HG03159 (cell line): ENCODE data around the gene KCTD5.
"Not testable (repeated sequence)": the region's sequence is repeated elsewhere in the genome, so short reads cannot be mapped to it uniquely, and the experiment has no call there.

ENCODE experiments used
- ATAC-seq: cut with Tn5 transposase; IDR thresholded peaks from one replicate; pipeline ENCODE4 v1.9.1; 2021; ENCODE audit warnings: mild to moderate bottlenecking, moderate library complexity; ENCODE audit not compliant: unreplicated experiment

The KCTD5 gene

DNA sequence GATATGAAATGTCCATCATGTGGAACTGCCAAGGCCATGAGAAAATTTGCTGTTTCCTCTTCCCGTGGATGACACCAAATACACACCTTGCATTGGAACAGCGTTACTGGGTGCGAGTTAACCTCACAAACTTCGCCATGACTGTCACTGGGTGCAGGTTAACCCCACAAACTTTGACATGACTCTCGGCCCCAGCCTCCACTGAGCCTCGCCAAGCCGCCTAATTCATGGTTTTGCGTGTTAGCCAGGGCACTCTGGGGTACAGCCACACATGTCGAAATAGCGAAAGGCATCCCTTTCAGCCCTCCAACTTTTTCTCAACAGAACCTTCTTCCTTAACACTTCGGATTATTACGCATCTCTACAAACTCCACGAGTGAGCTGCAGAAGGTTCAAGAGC is 10.6 kb upstream of the KCTD5 start:
- no peak for ATAC-seq

DNA sequence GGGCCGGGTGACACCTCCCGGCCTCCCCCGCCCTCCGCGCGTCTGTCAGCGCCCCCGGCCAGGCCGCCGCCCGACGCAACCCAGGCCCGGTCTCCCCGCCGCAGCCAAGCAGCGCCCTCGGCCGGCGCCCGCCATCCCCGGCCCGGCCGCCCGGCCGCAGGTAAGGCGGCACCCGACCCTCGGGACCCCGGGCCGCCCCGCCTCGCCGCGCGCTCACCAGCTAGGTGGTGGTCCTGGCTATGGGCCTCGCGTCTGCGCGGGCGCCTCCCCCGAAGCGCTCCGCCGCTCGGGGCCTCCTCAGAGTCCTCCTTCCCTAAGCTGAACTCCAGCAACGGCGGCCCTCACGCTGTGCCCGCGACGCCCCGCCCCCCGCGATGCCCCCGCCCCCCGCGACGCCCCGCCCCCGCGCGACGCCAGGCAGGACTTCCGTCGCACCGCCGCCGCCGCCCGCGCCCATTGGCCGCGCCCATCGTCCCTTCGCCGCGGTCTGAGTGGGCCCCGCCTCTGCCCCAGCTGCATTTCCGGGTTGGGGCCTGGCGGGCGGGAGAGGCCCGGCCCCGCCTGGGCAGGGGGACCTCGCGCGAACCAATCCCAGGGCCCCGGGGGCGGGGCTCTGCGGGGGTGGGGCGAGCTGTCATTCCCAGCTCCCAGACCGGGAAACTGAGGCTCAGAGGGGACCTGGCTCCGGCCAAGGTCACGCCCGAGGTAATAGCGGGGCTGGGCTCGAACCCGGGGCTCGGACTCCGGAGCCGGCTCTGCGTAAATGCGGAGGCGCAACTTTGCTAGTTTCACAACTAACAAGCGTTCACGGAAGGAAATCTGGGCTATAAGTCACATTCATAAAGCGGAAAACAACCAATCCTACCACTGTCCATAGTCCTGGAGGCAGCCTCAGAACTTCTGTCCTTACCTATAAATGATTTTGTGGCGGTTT is 9.0 kb upstream of the KCTD5 start:
- peak; percentile 85 for ATAC-seq

DNA sequence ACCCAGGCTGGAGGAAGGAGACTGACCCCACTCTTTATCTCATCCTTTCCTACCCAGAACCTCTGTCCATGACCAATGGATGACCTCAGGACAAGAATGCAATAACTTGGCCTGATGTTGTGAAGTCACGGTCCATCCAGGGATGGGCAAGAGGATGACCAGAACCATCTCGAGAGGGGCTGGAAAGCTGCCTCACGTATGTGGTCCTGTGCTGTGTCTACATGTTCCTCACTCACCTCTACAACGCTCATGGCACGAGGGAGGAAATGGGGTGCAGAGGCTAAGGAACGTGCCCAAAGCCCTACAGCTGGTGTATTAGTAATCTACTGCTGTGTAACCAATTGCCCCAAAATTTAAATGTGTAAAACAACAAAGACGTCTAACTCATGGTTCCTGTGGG is 7.3 kb upstream of the KCTD5 start:
- no peak for ATAC-seq

DNA sequence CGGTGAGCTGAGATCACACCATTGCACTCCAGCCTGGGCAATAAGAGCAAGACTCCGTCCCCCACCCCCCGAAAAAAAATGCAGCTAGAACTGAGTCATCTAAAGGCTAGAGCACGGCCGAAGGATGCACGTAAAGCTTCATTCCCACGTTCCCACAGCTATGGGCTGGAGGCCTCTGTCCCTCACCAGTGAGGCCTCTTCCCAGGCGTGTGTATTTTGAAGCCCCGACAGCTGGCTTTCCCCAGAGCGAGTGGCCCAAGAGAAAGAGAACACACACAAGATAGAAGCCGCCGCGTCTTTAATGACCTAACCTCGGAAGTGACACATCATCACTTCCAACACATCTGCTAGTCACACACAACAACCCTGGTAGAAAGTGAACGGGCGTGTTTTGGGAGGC is 6.6 kb upstream of the KCTD5 start:
- ATAC-seq = no peak

DNA sequence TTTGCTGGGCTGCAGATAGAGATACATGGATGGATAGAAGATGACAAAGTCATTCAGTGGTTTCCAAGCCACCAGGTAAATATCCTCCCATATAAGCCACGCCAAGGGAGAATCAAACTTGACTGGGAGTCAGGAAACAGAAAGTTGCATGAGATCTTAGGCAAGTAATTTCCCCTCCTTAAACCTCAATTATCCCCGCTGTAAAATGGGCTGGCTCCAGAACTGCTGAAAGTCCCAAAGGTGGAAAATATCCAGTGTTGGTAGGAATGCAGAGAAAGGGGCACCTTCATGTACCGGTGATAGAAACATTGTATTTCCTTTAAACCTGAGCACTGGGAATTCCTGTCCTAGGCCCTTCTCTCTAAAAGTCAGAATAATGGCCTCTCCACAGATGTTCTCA is 5.4 kb upstream of the KCTD5 start:
- ATAC-seq = not testable (repeated sequence)

DNA sequence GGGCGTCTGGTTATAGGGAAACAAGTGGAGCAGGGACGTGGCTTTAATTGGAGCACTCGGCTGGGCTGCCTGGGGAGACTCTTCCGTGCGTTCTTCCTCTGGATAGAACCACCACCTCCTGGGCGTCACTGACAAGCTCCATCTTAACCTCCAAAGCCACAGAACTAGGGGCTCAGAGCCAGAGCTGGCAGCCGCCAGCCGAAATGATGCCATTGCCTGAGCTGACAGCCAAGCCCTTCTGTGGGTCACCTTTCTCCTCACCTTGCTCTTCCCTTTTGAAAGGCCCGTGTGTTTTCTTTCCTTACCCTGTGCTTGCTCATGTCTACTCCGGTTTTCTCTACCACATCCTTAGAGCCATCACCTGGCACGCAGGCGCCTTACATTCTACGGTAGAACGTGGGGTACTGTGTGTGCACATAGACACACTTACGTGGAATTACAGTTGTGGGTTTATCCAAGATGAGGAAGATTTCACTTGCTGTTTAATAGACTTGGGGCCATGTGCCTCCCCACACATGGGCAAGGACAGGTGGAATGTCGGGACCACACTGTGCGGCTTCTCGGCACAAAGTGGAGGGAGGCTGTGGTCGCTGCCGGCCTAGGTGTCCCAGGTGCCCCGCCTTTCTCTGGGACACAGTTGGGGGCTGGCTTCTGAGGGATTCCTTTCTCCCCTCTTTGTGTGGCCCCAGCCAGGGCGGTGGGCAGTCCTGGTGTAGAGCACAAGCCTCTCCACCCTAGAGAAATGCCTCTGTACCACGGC is 3.9 kb upstream of the KCTD5 start:
- ATAC-seq = not testable (repeated sequence)

DNA sequence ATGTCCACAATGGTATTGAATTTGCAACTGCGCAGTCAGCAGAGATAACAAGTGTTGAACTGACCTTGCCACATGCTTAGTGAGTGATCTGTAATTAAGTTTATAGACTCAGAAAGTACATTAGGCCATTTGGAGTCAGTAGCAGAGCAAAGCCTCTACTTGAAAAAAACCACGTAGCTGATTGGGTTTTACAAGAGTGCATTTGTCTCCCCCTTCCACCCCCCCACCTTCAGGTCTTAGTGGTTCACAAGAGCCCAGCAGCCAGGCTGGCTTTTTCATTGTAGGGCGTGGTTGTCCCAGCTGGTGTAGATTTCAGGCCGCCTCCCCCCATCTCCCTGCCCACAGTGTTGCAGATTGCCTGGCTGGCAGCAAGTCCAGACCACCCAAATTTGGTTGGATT is 2.4 kb upstream of the KCTD5 start:
- ATAC-seq = not testable (repeated sequence)

DNA sequence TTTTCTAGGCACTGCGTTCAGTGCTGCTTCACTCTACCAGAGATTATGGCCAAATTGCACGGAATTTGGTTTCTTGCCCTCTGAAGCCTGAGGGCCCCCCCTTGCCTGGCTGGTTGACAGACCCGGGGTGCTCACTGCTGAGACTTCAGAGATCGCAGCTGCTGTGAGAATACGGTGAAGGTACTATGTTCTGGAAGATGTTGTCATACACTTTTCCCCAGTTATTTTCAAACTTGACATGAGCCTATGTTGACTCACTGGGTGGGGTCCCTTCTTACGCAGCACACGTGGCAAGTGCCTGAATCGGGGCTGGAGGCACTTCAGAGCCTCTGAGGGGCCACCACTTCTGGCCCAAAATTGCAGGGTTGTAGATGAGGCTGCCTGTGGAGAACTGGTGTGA is 2.0 kb upstream of the KCTD5 start:
- not testable (repeated sequence) for ATAC-seq

DNA sequence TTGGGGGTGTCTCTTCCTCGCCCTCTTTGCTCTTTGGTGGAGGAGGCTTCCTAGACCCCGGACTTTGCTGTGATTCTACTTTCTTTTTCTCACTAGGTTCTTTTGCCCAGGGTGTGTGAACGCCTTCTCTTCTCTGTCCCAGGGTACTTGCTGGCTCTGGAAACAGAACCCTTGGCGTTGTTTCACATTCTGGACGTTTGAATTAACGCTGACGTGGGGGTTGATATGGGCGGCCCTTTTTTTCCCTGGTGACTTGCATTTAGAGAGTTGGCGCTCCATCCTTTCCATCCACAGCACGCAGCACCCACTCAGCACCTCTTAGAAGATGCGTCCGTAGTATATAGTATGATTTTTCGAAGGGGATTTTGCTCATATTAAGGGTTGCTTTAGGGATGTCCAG is 718 bp downstream of the KCTD5 start:
- not testable (repeated sequence) for ATAC-seq

DNA sequence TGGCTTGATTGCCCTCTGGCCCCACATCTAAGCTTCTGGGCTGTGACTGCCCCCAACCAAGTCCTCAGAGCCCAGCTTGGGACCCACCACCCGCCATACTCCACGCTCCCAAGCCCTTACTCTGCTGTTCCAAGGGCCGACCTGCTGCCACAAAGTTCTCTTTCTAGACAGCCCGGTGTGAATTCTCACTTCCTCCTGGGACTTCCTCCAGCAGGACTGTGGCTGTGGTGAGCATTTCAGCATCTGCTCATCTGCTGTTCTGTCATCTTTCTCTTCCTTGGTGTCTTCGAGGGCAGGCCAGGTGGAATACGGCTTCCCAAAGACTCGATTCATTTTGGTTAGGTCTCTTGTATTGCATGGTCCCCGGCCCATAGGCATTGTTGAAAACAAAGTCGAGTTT is 3.8 kb downstream of the KCTD5 start:
- ATAC-seq = not testable (repeated sequence)

DNA sequence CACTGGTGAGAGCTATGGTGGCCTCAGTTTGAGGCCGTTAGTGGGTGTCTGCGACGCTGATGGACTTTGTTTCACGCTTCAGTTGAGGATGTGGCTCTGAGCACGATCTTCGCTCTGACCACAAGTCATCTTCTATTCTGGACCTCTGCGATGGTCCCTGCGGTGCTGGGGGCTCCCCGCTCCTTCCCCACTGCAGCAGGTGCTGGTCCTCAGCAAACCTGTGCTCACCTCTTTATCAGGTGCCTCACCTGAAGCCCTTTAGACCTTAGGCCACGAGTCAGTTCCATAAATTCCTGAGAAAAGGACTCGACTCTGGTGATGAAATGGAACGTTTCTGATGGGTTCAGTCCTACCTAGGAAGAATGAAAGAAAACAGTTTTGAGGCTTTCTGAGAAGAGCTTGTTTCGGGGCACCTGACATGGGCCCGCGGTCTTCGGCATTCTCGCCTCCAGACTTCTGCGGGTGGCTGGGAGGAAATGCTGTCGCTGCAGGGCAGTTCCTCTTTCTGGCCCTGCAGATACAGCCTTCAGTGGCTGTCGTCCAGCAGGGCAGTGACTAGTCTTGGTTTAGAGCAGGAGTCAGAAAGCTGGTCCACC is 4.7 kb downstream of the KCTD5 start:
- ATAC-seq = peak; percentile 43

DNA sequence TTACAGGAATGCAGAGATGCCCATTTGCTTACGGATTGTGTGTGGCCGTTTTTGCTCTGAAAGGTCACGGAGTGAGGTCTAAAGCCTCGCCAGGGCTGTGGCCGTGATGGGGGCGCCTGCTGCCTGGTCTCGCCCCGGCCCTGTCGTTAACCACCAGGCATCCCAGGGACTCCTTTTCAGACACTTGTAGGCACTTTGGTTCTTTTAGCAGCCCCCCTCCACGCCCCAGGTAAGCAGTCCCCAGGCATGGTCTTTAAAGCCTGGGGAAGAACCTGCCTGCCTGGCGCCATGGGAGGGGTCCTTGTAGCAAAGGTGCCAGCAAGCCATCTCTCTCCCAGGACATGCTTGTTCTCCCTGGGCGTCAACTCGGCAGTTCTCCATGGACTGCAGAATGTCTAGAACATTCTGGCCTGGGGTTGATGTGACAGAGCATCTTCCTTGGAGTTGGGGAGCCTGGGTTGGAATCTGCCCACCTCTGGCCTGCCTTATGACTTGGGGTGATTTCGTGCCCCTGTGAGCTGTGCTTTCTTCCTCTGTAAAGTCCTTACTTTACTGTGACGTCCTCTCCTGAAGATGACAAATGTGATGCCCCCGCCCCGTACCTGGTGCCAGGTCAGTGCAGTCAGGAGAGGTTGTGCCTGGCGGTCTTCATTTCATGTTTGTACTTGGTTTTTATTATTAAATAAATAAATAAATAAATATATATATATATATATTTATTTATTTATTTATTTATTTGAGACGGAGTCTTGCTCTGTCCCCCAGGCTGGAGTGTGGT is 5.4 kb downstream of the KCTD5 start:
- ATAC-seq = no peak

DNA sequence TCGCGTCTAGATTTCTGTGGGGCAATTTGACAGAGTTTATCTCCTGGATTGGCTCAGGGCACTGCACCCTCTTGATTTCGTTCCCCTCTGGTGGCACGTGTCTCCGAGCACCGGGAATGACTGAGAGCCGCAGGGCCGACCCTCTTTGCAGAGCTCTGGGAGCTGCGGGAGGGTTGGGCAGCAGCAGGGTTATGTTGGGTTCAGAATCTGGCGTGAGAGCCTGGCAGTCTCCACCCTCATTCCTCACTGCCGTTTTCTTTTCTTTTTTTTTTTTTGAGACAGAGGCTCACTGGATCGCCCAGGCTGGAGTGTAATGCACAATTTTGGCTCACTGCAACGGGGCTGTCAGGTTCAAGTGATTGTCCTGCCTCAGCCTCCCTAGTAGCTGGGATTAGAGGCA is 7.1 kb downstream of the KCTD5 start:
- not testable (repeated sequence) for ATAC-seq

DNA sequence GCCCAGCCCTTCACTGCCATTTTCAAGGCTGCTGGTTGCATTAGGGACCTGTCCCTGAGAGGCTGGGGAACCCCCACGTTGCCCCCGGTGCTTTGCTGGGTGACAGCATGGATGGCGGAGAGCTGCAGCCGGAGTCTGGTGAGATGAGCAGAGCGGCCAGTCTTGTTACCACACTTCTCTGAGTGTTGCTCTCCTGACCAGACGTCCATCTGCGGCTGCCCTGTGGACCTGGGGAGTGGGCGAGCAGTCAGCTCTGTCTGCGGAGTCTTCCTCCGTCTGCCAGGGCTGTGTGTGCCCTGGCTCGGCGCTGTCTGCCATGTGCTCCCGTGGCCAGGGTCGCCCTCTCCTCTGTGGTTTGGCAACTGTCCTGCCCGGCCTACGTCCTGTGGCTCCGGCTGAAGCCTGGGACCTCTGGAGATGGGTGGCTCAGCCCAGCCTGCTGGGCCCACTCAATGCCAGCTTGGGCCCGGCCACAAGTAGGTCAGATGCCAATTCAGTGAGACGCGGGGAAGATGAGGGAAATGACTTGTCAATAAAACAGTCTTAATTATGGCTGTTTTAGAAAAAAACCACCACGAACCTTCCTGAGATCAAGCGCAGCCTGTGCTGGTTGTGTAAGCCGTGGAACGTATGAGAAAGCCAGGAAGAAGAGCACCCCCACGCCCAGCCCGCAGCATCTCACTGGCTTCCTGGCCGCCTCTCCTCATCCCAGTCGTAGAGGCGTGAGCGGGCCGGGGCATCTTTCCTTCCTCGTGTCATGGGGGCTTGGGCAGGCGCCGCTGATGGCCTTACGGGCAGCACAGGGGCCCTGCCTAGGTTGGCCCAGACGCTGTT is 7.9 kb downstream of the KCTD5 start:
- no peak for ATAC-seq

DNA sequence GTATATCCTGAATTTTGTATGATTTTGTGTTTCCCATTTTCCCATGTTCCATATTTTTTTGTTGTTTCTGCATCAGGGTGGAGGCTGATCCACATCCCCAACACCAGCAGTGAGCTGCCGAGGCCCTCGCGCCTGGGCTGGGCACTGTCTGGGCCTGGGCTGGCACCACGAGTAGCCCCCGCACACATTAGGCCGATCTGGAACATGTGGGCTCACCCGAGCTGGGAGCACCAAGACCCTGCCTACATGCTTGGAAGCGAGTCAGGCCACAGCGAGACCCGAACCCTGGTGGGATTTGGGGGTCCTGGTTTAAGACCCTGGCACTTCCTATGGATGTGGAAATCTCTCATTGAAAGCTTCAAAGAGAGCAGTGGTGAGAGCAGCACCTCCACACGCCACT is 8.5 kb downstream of the KCTD5 start:
- no peak for ATAC-seq

DNA sequence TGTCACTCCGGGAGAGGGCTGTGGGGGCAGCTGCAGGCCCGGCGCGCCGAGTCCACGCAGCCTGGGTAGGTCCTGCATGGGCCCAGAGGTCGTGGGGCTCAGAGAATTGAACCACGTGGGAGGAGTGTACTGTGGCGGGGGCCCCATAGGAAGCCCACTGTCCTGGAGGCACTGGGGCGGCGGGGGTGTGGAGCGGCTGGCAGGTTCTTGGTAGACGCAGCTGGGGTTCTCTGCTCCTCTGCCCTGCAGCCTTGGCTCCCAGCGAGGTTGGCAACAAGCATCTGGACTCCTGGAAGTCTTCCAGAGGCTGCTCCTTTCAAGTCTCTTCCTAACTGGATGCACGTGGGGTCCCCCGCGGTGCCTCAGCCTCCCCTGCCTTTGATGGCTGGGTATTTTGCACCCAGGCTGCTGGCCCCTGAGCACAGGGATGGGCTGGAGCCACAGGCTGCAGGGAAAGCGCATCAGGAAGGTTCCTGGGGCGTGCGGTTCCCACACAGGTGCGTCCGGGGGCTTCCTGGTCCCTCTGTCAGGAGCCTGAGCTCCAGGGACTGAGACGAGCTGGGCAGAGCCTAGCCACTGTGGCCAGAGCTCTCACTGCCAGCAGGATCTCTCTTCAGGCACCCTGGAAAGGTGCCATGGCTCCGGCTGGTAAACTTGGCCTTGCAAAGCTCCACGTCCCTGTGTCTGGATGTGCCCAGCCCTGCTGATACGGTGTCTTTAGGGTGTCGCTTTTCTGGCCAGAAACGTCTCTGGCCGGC is 9.3 kb downstream of the KCTD5 start:
- ATAC-seq = no peak

DNA sequence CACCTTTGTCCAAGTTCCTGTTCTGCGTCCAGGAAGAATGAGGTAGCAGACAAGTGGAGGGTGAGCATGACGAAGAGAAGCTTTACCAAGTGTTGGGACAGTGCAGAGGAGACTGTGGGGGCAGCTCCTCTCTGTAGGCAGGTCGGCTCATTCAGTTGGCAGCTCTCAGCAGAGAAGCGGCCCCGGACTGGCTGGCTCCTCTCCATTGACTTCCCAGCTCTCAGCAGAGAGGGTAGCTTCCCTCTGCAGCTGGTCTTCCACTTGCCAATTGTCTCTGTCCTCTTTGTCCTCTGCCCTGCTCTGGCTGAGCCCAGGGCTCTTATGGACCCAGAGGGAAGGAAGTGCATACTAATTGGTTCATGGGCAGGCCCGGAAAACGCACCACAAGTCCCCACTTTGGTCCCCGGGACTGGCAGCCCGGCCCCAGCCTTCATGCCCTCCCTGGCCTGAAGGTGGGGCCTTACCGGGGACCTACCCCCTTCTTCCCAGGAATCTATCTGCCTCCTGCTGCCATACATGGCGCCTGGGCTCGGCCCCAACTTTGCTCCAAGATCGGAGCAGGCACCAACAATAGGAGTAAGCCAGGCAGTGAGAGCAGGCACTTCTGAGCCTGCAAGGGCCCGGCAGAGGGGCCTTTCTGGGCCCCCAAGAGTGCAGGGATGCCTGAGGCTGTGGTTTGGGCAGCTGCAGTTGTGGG is 10.1 kb downstream of the KCTD5 start:
- ATAC-seq = no peak

DNA sequence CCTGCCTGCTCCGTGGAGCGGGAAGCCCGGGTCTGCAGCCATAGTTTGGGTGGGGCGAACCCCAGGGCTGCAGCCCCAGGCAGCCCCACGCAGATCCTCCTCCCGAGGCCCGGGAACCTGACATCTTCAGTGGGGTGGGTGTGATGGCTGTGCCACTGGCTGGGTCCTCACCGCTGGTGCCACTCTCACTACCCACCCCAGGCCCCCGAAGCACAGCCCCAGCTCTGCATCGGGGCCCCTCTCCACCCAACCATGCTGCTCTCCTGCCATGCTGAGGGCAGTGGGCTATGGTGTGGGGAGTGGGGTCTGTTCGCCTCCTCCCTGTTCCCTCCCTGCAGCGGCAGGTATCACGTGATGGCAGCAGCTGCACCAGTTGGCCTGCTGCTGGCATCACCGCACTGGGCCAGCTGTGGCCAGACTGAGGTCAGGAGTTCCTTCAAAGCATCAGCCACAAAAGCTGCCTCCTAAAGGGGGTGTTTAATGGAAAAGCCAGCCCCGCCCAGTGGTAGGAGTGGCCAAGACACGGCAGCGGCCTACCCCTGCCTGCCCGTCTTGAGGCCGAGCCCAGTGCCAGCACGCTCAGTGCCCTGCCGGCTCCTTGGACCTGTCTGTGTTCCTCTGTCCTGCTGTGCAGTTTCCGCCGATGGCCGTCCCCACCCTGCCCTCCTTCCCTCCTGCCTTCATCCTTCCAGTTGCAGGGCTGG is 10.8 kb downstream of the KCTD5 start:
- ATAC-seq = no peak
